GM12873 (cell line): Measurements from ENCODE around the gene ATP6V1B1.

Source experiments
- TF ChIP-seq, protein P1 (sequence below): IDR thresholded peaks from 2 replicates; pipeline ENCODE4 v1.5.1; 2012; ENCODE audit warnings: low read depth, mild to moderate bottlenecking, moderate library complexity, low read length, control low read depth; ENCODE audit not compliant: insufficient read depth; ENCODE audit errors: missing control alignments

ATP6V1B1 gene

DNA sequence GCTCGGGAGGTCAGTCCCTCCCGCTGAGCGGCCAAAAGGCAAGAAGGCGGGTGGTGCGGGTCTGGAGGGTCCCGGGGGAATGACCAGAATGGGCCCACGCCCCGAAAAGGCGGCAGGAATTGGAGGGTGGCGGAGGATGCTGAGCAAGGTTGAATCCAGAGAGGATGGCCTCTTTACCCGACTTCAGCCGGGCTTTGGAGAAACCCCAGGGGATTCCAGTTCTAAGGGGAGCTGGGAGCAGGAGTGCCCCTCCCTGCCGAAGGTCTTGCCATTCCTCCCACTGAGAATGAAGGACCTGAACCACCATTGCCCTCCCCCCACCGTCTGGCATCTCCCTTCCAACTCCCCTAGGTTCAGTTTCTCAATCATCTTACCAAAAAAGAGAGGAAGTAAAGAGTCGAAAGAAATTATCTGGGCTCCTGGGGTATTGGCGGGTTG is 38.9 kb upstream of the ATP6V1B1 start:
- TF ChIP-seq, protein P1, sequence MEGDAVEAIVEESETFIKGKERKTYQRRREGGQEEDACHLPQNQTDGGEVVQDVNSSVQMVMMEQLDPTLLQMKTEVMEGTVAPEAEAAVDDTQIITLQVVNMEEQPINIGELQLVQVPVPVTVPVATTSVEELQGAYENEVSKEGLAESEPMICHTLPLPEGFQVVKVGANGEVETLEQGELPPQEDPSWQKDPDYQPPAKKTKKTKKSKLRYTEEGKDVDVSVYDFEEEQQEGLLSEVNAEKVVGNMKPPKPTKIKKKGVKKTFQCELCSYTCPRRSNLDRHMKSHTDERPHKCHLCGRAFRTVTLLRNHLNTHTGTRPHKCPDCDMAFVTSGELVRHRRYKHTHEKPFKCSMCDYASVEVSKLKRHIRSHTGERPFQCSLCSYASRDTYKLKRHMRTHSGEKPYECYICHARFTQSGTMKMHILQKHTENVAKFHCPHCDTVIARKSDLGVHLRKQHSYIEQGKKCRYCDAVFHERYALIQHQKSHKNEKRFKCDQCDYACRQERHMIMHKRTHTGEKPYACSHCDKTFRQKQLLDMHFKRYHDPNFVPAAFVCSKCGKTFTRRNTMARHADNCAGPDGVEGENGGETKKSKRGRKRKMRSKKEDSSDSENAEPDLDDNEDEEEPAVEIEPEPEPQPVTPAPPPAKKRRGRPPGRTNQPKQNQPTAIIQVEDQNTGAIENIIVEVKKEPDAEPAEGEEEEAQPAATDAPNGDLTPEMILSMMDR: no peak

DNA sequence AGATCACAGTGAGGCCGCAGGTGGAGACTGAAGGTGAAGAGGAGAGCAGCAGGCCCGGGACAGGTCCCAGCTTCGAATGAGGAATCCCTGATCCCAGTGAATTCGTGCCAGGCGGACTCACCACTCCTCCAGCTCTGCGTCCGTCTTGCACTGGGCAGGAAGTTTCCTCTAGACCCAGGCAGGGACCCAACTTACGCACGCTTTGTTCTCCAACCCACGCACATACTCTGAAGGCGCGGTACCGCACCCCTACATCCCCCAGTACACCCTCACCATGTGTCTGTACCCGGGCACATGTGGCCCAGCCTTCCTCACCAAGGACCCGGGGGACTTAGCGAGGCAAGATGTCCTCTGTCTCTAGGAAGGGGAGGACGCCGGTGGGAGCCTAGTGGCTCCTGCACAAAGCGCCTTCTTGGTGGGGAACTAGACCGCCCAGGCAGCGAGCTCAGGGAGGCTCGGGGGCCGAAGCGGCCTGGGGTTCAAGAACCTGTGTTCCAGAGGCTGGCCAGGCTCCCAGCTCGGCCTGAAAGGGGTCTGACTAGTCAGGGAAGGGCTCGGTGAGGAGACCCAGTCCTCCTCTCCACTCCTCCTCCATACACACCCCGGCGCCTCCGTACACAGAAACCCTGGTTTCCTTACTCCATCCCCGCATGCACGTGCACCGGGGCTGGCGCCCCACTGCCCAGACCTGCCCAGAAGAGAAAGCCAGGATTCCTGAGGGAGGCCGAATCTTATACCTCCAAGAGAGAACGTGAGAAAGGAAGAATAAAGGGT is 38.3 kb upstream of the ATP6V1B1 start:
- TF ChIP-seq, protein P1: no peak

DNA sequence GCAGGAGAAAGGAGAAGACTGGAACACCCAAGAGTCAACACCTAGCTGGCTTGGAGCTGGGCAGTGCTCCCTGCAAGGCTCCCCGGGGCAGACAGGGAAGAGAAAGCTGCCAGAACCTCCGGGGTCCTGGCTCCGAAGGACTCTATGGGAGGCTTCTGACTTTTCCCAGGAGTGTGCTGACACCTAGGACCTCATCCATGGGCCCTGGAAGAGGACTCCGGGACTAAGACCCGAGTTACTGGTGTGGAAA is 37.8 kb upstream of the ATP6V1B1 start:
- TF ChIP-seq, protein P1: no peak

DNA sequence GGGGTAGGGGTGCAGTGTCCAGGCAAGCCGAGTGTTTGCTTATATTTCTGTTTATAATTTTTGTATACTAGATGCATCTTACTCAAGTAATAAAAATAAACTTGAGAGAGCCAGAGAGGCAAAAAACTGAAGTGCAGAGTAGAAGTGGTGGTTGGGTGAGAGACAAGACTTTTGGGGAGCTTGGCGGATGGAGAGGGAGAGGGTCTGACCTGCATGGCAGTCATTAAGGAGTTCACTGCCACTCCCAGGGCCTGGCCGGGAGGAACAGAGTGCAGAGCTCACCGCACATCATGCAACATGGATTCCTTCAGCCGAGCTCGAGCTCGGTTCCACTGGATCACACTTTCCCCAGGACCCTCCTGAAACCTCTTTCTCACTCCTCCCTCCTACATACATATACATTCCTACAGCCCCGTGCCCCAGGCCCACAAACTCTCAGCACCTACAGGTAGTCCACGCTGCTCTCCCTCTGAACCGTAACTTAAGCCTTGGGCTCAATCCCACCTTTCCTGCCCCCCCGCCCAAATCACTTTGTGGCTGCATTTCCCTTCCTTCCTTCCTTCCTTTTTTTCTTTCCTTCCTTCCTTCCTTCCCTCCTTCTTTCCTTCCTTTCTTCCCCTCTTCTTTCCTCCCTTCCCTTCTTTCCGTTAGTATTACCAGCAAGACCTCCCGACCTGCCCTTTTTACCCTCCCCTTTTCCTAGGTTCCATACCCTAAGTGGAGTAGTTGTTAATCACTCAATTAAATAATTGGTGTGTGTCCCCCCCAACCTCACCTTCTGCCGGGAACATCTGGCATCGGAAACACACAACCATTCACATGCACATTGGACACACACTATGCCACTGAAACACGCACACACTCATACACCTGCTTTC is 37.1 kb upstream of the ATP6V1B1 start:
- TF ChIP-seq, protein P1: no peak

DNA sequence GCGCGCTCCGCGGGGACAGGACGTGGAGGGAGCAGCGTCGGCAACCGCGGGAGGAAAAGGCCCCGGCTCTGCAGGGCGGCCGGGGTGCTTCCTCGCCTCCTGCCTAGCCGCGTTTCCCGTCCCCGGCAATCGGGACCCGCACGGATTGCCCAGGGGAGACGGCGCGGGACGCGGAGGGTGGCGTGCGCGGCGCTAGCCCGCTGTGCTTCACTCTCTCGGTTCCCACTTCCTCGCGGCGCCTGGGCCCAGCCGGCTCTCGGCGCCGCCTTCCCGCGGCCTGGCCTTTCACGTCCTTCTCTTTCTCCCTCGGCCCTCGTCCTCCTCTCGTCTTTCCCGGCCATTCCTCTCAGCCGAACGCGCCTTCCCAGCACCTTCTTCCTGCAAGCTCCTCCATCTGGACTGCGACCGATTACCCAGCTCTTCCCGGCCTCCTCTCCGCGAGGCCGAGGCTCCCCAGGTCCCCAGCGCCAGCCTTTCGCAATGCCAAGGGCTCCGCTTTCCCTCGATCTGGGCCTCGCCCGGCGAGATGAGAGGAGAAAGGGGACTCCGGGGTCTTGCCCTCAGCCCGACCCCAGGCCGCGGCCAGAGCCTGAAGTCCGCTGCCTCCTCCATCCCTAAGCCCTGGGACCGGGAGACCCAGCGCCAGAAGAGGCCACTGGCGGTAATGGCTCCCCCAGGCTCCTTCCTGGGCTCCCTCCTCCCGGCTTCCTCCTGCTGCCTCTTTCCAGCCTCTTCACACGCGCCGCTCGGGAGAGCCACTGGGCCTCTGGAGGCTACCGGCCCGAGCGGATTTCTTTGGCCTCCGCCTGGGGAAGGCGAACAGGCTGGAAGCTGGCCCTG is 34.3 kb upstream of the ATP6V1B1 start:
- TF ChIP-seq, protein P1: no peak

DNA sequence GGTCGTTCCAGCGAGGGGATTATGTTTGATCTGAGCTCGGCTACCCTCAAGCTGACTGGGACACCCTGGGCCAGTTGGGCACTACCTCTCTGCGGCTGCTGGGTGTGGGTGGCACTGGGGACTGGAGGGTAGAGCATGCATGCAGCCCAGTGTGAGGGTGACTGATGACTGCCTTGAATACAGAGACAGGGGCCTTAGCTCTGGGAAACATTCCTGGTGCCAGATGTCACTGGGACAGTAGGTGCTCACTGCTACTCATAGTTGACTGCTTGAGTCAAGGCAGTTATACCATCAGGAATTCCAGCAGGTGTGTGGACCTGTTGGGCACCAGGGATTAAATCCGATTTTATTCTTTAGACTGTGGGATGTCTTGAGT is 33.6 kb upstream of the ATP6V1B1 start:
- TF ChIP-seq, protein P1: no peak

DNA sequence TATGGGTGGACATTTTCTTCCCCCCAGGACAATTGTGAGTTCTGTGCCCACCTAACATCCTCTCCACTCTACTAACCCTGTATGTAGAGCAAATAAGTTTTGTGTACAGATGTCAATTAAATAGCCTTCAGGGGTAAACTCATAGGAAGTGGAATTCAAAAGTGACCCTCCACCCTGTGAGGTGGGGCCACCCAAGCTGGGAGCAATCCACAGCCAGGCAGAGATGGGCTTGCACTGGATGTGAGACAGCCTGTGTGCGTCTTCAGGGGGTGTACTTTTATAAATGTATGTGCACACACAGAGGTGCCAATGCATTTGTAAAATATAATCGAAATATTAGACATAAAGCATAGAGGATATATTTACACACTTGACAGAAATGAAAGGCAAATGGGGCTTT is 33.1 kb upstream of the ATP6V1B1 start:
- TF ChIP-seq, protein P1: no peak
